Measurements from ENCODE around the gene GRIK4. TPM values are rescaled to one million over a fixed set of nuclear protein-coding genes. Genes with fewer than 3 reads are reported as not detected.

The GRIK4 gene
- polyA plus RNA-seq, 1 experiment: 0.55 TPM

- ChIA-PET POLR2A (no interaction called here), CTCF (interaction anchor here (0.5 to 1.3 kb wide), 3 partner anchors 13 to 374 kb away, joined by 3 to 4 read pairs (median 3); no protein-coding TSS in a partner anchor)
- TF ChIP-seq, protein P1, sequence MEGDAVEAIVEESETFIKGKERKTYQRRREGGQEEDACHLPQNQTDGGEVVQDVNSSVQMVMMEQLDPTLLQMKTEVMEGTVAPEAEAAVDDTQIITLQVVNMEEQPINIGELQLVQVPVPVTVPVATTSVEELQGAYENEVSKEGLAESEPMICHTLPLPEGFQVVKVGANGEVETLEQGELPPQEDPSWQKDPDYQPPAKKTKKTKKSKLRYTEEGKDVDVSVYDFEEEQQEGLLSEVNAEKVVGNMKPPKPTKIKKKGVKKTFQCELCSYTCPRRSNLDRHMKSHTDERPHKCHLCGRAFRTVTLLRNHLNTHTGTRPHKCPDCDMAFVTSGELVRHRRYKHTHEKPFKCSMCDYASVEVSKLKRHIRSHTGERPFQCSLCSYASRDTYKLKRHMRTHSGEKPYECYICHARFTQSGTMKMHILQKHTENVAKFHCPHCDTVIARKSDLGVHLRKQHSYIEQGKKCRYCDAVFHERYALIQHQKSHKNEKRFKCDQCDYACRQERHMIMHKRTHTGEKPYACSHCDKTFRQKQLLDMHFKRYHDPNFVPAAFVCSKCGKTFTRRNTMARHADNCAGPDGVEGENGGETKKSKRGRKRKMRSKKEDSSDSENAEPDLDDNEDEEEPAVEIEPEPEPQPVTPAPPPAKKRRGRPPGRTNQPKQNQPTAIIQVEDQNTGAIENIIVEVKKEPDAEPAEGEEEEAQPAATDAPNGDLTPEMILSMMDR (IDR thresholded peaks at IDR 0.05; ENCODE audit: low read depth, low read length): no peak
- H3K27ac ChIP-seq (ENCODE audit: low read depth, low read length): no peak overlapping the region
- H3K4me3 ChIP-seq (ENCODE audit: low read depth, low read length): no peak overlapping the region
- H3K9me3 ChIP-seq (ENCODE audit: control insufficient read depth, insufficient read depth, low read length): peaks cover 4% of the 10 kb centered on the region
- H3K27me3 ChIP-seq (ENCODE audit: control insufficient read depth, insufficient read depth, low read length): peaks cover 9% of the 10 kb centered on the region
- no peak for DNase-seq (ENCODE audit: low read depth, low spot score)
These were observed 192.0 kb downstream of the GRIK4 start for GRCh38 chr11:120703358-120704152.

DNA sequence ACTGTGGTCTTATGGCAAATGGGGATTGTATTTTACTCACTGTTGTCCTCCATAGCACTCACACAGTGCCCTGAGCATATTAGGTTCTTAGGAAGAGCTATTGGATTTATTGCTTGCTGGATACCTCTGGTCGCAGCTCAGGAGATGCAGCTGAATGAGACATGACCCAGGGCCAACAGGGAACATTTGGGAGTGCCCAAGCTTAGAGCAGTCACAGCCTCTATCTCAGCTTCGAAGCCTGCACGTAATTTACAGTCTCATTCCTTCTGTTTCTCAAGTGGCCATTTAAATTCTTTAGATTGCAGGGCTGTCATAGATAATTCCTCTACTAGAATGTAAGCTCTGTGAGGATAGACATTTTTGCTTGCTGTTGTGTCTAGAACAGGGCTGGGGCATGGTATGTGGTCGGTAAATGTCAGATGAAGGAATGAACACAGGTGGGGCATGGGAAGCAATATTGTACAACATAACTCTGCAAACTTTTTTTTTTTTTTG lies 192.8 kb downstream of the GRIK4 start:
- TF ChIP-seq, protein P1 (IDR thresholded peaks at IDR 0.05; ENCODE audit: low read depth, low read length): no peak
- ChIA-PET POLR2A (no interaction called here), CTCF (interaction anchor here (0.5 to 1.3 kb wide), 3 partner anchors 14 to 533 kb away, joined by 3 to 5 read pairs (median 4); no protein-coding TSS in a partner anchor)
- no peak for DNase-seq (ENCODE audit: low read depth, low spot score)
- H3K4me3 ChIP-seq (ENCODE audit: low read depth, low read length): no peak overlapping the region
- H3K9me3 ChIP-seq (ENCODE audit: control insufficient read depth, insufficient read depth, low read length): peaks cover 4% of the 10 kb centered on the region
- no peak overlapping the region for H3K27ac ChIP-seq (ENCODE audit: low read depth, low read length)
- peaks cover 8% of the 10 kb centered on the region for H3K27me3 ChIP-seq (ENCODE audit: control insufficient read depth, insufficient read depth, low read length)

- ChIA-PET POLR2A (no interaction called here), CTCF (interaction anchor here (1.7 kb wide), 1 partner anchor 21 kb away, joined by 6 read pairs; no protein-coding TSS in a partner anchor)
- Histone ChIP-seq H3K4me3 (ENCODE audit: low read depth, low read length) (no peak overlapping the region), H3K27ac (ENCODE audit: low read depth, low read length) (no peak overlapping the region), H3K9me3 (ENCODE audit: control insufficient read depth, insufficient read depth, low read length) (peaks cover 4% of the 10 kb centered on the region), H3K27me3 (ENCODE audit: control insufficient read depth, insufficient read depth, low read length) (peaks cover 6% of the 10 kb centered on the region)
- TF ChIP-seq, protein P1 (IDR thresholded peaks at IDR 0.05; ENCODE audit: low read depth, low read length): no peak
- no peak for DNase-seq (ENCODE audit: low read depth, low spot score)
These were observed 194.7 kb downstream of the GRIK4 start for GRCh38 chr11:120706257-120706656.

- peaks cover 4% of the 10 kb centered on the region for H3K9me3 ChIP-seq (ENCODE audit: control insufficient read depth, insufficient read depth, low read length)
- no peak overlapping the region for H3K4me3 ChIP-seq (ENCODE audit: low read depth, low read length)
- POLR2A ChIA-PET: no interaction called here
- CTCF ChIA-PET: interaction anchor here (0.8 kb wide), 1 partner anchor 22 kb away, joined by 5 read pairs; no protein-coding TSS in a partner anchor
- peaks cover 3% of the 10 kb centered on the region for H3K27me3 ChIP-seq (ENCODE audit: control insufficient read depth, insufficient read depth, low read length)
- DNase-seq (ENCODE audit: low read depth, low spot score): no peak
- TF ChIP-seq, protein P1 (IDR thresholded peaks at IDR 0.05; ENCODE audit: low read depth, low read length): no peak
- H3K27ac ChIP-seq (ENCODE audit: low read depth, low read length): no peak overlapping the region
These were observed 195.6 kb downstream of the GRIK4 start for GRCh38 chr11:120707098-120707497.

GRCh38 chr11:120707663-120708062 lies 196.1 kb downstream of the GRIK4 start:
- POLR2A ChIA-PET: no interaction called here
- Histone ChIP-seq H3K27me3 (ENCODE audit: control insufficient read depth, insufficient read depth, low read length) (peaks cover 3% of the 10 kb centered on the region), H3K4me3 (ENCODE audit: low read depth, low read length) (no peak overlapping the region), H3K27ac (ENCODE audit: low read depth, low read length) (no peak overlapping the region), H3K9me3 (ENCODE audit: control insufficient read depth, insufficient read depth, low read length) (peaks cover 4% of the 10 kb centered on the region)
- TF ChIP-seq, protein P1 (IDR thresholded peaks at IDR 0.05; ENCODE audit: low read depth, low read length): no peak
- DNase-seq (ENCODE audit: low read depth, low spot score): no peak
- CTCF ChIA-PET: interaction anchor here (0.8 kb wide), 1 partner anchor 22 kb away, joined by 5 read pairs; no protein-coding TSS in a partner anchor

Measured in AG04450 (cell line).